Measurements from ENCODE around the gene SPOCK3.
"Not testable (repeated sequence)": the region's sequence is repeated elsewhere in the genome, so short reads cannot be mapped to it uniquely, and the experiment has no call there.

Gene SPOCK3

DNA sequence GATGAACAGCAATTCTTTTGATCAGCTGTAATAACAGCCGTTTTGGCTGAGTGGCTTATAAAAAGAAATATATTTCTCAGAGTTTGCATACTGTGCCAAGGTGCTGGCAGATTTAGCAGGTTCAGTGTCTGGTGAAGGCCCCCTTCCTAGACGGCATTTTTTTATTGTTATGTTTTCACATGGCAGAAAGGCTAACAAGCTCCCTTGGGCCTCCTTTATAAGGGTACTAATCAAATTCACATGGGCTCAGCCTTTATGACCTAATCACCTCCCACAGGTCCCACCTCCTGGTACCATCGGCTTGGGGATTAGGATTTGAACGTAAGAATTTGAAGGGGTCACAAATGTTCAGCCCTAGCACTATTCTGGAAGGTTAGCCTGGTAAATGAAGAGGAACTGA, 431.9 kb downstream of the SPOCK3 start:
- FAIRE-seq, result no peak

DNA sequence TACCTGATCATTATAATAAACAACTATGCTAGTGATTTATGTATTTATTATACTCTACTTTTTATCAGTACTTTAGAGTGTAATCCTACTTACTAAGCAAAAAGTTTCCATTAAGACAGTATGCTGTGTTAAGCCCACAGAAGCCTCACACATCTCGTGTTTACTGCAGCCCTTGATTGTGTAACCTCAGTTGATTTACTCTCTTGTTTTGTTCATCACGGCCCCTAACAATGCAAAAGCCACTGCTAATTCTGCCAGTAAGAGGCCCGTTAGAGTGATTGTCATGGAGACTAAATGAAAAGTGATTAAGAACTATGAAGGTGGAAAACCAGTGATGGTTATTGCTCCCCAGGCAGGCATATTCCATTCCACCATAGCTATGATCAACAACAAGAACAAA, 436.2 kb downstream of the SPOCK3 start:
- no peak for FAIRE-seq

DNA sequence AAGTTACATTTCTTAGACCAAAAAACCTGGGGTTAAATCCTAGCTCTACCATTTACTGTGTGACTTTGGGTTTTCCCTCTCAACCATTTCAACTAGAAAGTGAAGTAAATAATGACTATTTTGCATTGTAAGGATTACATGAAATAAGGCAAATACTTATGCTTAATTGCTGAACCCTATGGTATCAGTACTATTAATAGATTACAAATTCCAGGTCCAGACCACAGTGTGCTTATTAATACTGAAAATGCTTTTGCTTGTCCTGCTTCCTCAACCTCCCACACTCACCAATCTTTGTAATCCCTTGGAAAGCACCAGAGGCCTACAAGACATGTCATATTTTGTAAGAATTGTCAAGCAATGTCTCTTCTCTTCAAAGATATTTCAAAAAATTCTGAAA, 456.5 kb downstream of the SPOCK3 start:
- FAIRE-seq, result no peak

DNA sequence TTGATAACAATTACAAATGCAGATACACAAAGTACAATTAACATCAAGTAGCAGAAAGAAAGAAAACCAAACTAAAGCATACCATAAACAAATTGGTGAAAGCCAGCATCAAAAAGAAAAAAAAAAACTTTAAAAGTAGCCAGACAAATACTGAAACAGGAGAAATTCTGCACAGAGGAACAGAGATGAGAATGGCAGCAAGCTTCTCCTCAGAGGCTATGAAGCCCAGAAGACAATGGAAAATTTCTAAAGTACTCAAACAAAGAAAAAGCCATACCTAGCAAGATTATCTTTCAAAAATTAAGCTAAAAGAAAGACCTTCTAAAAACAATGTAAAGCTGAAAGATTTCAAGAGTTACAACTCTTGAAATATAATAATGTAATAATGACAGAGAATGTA, 471.3 kb downstream of the SPOCK3 start:
- FAIRE-seq, result no peak

DNA sequence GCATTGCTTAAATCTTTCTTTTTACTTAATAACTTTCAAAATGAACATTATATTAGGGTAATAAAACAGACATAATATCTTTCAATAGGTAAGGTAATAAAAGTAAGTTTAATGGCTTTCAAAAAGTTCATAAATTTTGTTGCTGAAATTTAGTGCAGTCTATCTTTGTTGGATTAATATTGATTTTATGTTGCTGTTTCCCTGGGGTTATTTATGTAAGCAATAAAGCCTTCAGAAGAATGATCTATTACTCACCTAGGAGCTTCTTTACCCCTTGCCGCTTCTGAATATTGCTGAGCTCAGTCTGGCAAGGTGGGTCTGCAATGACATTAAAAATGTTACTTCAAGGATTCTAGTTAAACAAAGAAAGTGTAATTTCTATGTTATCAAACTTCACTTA, 492.6 kb downstream of the SPOCK3 start:
- no peak for FAIRE-seq

DNA sequence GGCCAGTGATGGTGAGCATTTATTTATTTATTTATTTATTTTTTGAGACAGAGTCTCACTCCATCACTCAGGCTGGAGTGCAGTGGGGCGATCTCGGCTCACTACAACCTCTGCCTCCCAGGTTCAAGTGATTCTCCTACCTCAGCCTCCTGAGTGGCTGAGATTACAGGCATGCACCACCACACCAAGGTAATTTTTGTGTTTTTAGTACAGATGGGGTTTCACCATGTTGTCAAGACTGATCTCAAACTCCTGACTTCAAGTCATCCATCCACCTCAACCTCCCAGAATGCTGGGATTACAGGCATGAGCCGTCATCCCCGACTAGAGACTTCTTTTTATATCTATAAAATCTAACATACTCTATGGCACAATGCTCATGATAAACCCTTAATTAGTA, 495.1 kb downstream of the SPOCK3 start:
- FAIRE-seq, result not testable (repeated sequence)

DNA sequence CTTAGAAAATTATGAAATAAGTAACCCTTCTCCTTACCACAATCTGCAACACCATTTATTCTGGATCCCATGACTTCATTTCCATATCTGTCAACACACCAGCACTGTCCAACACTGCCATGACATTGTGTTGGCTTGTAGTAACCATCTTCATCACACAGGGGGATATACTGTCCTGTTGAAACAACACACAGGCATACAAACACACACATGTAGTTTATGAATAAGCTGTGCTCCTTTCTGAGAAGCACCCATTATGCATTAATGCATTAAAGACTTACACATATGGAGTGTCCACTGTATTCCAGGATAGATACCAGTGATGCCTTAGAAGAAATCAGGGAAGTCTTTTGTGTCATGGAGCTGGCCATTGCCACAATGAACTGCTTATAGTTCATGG, 496.9 kb downstream of the SPOCK3 start:
- FAIRE-seq, result no peak

DNA sequence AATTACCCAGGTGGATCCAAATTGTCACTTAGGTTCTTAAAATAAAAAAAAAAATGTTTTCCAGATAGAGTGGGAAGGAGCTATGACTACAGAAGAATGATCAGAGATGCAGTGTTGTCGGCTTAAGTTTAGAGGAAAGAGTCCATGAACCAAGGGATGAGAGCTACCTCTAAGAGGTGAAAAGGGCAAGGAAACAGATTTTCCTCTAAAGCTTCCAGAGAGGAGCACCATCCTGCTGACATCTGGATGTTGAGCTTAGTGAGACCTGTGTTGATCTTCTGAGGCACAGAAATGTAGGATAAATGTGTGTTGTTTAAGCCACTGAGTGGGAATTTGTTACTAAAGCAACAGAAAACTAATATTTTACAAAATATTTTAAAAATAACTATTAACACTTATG, 498.7 kb downstream of the SPOCK3 start:
- FAIRE-seq, result no peak

DNA sequence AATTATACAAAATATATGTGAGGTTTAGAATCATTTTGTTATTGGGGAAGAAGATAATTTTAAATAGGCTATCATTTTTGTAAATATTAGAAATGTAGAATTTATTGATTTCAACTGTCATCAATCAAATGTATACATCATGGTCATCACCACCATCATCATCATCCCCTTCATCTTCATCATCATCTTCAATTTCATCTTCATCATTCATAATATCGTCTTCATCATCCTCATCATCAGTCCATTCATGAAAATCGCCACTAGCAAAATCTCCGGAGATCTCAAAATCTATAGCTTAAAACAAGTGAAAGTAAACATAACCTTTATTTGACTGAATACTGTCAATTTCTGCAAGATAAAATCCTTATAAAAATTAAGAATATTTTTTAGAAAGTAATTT, 499.5 kb downstream of the SPOCK3 start:
- no peak for FAIRE-seq

DNA sequence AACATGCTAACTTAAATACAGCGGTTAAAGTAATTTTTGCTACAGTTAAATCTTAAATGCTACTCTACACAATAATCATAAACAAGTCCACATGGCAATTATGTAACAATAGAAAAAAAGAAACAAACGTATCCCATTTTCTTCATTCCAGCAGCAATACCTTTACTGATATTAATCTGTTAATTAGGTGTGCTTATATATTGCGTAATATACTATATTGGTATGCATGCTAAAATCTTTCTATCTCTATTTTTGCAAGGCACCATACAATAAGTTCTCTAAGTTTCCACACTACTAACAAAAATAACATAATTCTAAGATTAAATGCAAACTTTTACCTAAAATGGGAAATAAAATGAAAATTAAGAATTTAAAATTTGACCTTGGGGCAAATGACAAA, 500.6 kb downstream of the SPOCK3 start:
- FAIRE-seq, result no peak

DNA sequence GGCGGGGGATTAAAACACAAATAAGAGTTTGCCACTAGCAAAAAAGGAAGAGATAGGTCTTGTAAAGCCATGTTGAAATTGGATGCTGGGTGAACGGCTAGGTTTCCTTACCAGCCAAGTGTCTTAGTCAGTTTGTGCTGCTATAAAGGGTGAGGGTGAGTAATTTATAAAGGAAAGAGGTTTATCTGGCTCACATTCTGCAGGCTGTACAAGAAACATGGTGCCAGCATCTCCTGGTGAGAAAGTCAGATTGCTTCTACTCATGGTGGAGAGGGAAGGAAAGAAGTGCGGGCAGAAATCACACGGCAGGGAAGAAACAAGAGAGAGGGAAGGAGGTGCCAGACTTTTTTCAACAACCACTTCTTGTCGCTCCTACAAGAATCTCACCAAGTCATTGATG, 507.5 kb downstream of the SPOCK3 start:
- FAIRE-seq, result no peak

DNA sequence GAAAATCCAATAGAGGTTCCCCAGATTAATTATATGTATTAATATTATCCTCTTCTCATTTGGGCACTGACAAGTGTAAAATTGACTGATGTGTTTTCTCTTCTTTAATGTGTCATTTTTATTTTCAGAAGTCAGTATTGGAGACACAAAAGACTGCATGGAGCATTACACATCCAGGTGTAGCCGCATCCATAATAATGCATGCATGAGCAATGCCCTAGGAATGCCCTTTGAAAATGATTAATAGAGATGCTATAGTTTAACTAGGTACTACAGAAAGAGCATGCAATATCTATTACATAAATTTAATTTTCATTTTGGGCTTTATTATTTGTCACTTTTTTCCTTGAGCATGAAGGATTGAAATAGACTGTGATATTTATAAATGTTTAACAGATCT, 509.9 kb downstream of the SPOCK3 start:
- FAIRE-seq, result no peak

DNA sequence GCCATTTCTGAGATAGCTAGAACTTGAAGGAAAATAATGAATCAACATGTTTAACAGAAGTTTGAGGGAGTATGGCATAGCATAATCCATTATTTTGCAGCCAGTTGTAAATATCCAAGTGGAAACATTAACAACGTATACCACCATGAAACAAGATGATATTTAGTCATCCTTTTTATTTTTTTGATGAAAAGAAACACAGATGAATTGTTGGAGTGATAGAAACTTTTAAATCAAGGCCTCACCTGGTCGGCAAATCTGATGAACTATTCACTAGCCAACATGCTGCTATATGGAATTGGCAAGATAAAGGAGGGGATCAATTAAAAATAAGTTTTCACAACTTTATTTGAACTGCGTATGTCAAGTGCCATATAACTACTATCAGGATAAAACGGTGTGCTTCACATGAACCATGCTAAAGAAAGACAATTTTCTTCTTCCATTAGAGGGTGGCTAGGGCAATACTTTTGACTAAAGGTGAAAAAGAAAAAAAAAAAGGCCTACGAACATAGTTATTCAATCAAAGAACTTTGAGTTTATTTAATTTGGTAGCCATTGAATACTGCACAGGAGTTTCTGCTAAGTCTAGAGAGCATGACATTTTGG, 510.7 kb downstream of the SPOCK3 start:
- no peak for FAIRE-seq

DNA sequence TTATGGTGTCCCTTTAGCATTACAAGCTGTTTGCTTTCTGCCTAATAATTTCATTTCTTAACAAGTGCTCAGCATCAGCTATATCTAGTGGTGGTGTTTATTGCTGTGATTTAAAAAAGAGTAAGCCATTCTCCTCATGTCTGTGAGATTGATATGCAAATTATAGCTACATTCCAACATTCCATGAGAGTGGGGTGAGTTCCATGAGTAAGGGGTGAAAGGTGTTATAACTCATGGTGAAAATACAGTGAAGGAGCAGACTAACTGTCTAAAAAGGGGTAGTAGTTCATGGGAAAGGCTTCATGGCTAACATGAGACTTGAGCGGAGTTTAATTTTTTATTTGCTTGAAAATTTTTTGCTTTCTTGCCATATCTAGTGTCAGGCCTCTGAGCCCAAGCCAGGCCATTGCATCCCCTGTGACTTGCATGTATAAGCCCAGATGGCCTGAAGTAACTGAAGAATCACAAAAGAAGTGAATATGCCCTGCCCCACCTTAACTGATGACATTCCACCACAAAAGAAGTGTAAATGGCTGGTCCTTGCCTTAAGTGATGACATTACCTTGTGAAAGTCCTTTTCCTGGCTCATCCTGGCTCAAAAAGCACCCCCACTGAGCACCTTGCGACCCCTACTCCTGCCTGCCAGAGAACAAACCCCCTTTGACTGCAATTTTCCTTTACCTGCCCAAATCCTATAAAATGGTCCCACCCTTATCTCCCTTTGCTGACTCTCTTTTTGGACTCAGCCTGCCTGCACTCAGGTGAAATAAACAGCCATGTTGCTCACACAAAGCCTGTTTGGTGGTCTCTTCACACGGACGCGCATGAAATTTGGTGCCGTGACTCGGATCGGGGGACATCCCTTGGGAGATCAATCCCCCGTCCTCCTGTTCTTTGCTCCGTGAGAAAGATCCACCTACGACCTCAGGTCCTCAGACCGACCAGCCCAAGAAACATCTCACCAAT, 518.3 kb downstream of the SPOCK3 start:
- FAIRE-seq, result not testable (repeated sequence)

DNA sequence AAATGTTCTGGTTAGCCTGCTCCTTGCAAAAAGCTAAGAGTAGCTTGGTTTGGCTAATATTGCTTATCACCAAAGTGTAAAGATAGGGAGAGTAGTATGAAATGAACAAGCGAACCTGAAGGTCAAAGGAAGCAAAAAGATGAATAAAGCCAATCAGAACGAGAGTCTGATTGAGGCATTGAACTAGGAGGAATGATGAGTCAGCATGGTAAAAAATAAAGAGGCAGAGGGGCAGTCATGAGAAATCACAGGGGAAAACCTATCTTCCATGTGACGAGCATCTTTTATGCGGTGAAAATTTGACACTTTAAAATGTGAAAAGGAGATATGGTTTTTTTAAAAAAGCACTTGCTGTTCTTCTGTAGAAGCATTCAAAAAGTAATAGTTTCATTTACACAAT, 533.7 kb downstream of the SPOCK3 start:
- FAIRE-seq, result no peak

DNA sequence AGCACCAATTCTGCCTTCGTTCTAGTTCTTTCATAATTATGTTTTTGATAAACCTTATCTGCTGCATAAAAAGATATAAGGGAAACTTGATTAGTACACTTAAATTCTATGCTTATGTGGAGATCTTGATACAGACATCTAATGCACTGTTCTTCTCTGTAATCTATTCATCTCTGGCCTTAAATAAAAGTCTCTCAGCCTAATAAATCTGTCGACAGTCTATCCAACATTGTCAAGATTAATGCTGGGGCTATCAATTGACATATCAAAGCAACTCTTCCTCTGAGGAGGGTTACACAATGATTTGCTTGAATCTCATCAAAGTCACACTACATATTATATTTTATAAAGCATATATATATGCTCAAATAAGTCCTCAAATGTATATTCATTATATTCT, 545.5 kb downstream of the SPOCK3 start:
- FAIRE-seq, result no peak

DNA sequence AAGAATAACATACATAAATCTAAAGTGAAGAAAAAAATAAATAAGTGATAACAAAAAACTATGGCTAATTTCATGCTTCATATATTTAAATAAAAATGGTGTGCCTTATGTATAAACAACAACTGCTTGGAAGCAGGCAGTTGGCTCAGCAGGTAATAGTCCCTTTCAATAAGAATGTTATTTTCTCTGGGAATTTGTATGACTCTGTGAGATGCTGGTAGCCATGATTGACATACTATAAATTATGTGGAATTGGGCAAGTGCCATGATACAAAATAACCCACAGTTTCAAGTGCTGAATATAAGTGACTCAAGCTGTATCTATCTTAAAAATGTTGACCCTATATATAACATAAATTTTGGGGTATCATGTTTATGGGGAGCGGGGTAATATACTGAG, 546.5 kb downstream of the SPOCK3 start:
- FAIRE-seq, result no peak

All from endometrium (tissue), 2 donors.